ENCODE measurements around the gene RNF128. TPM values are rescaled to one million over a fixed set of nuclear protein-coding genes. Genes with fewer than 3 reads are reported as not detected.

Gene RNF128
- 0.06 TPM in 1 of 5 replicates, not detected in the others for total RNA-seq (2022; extraction: Qiagen RNA extraction)

GRCh38 chrX:106726485-106727437 lies at the start of gene RNF128:
Gene RNF128, plus strand, starts transcription at chrX:106726701. Its CDS starts 213 bp downstream, at chrX:106726914.

GRCh38 chrX:106802388-106803275 lies 76.1 kb downstream of the RNF128 start, which contains the start of gene TBC1D8B:
Gene TBC1D8B, plus strand, starts transcription at chrX:106802673. Its CDS starts 181 bp downstream, at chrX:106802854.

Other genes with a start within 250 kb of the RNF128 start
- 0.05 to 0.19 TPM (median 0.09 TPM) in 5 replicates for gene RADX, start 114.7 kb upstream of the RNF128 start, total RNA-seq (2022; extraction: Qiagen RNA extraction)
- gene TBC1D8B, start 76.0 kb downstream of the RNF128 start, total RNA-seq (2022; extraction: Qiagen RNA extraction): 0.81 to 1.3 TPM (median 0.95 TPM) in 5 replicates
- gene RIPPLY1, start 176.6 kb downstream of the RNF128 start, total RNA-seq (2022; extraction: Qiagen RNA extraction): not detected in 5 replicates
- 5.9 to 8.7 TPM (median 7.6 TPM) in 5 replicates for gene CLDN2, start 193.7 kb downstream of the RNF128 start, total RNA-seq (2022; extraction: Qiagen RNA extraction)

All from A549 treated with Mapracorat at 1 μM for 4 hours (cell line).